Breast epithelium (tissue), 4 donors: Measurements from ENCODE around the gene OPCML. TPM values are rescaled to one million over a fixed set of nuclear protein-coding genes. Genes with fewer than 3 reads are reported as not detected.

Experiments used
- DNase-seq, 2 donors: peaks; one replicate each; pipeline ENCODE4 v3.0.0-alpha.2; 2019; ENCODE audit warnings: low spot score in 2 of 2
- H3K27ac ChIP-seq, 2 donors: fragments of 200-600 bp; sonication (generic) in 1 of 2; one replicate each; pipeline ENCODE4 v1.5.1; 2016 to 2019; ENCODE audit warnings: mild to moderate bottlenecking in 1 of 2
- H3K27me3 ChIP-seq, 2 donors: fragments of 200-600 bp; sonication (generic) in 1 of 2; one replicate each; pipeline versions ENCODE4 v1.5.1 to v1.6.0; 2017 to 2019; ENCODE audit warnings: control low read depth in 1 of 2, mild to moderate bottlenecking in 1 of 2
- H3K36me3 ChIP-seq: fragments of 200-600 bp; one replicate; pipeline ENCODE4 v1.5.1; 2019
- H3K4me1 ChIP-seq, 2 donors: fragments of 200-600 bp; sonication (generic); one replicate each; pipeline ENCODE4 v1.5.1; 2016 to 2019; ENCODE audit warnings: control low read depth in 1 of 2
- H3K4me3 ChIP-seq, 3 donors: fragments of 200-600 bp; sonication (generic); 1 replicate in 2 of 3; 2 replicates in 1 of 3; pipeline ENCODE4 v1.5.1; 2016 to 2019; ENCODE audit warnings: mild to moderate bottlenecking in 3 of 3, moderate library complexity in 2 of 3
- H3K9me3 ChIP-seq, 2 donors: fragments of 200-600 bp; sonication (generic) in 1 of 2; one replicate each; pipeline ENCODE4 v1.5.1; 2016 to 2019; ENCODE audit warnings: control low read depth in 1 of 2
- CTCF ChIP-seq, 3 donors: fragments of 450-650 bp; IDR thresholded peaks; one replicate each; pipeline ENCODE4 v1.5.1; 2016 to 2017; ENCODE audit warnings: antibody characterized with exemption in 3 of 3, mild to moderate bottlenecking in 3 of 3, moderate library complexity in 3 of 3
- POLR2A ChIP-seq: fragments of 450-650 bp; IDR thresholded peaks from one replicate; pipeline ENCODE4 v1.6.1; 2016; ENCODE audit warnings: antibody characterized with exemption, mild to moderate bottlenecking, moderate library complexity
- POLR2AphosphoS5 ChIP-seq, 3 donors: sonication (generic); formaldehyde crosslinking; IDR thresholded peaks; one replicate each; pipeline ENCODE4 v1.6.1; 2017; ENCODE audit warnings: antibody characterized with exemption in 3 of 3
- intact Hi-C: fragments of 100-400 bp; cut with DNase I; formaldehyde crosslinking; loops from one replicate; pipeline ENCODE4 v1.15.1; 2023; ENCODE audit warnings: low total_unique reads
- total RNA-seq, 3 donors: library from RNA; depleted of rRNA; stranded (reverse); fragments of >200 nt; gene quantifications; one replicate each; pipeline ENCODE4 v1.1.0, GENCODE V29; 2016

The OPCML gene
- total RNA-seq, 3 donors from 2014 or later, result not detected

- no peak for DNase-seq
Observed at GRCh38 chr11:132504501-132505041, 1027.7 kb downstream of the OPCML start.

GRCh38 chr11:132501356-132501755 is 1030.9 kb downstream of the OPCML start:
- H3K4me1 ChIP-seq, result no peaks in the 10 kb centered on the region
- intact Hi-C loops, result no loop called here
- DNase-seq, result no peak
- H3K4me3 ChIP-seq, result no peak overlapping the region
- H3K27ac ChIP-seq, result no peak overlapping the region
- no peaks in the 10 kb centered on the region for H3K36me3 ChIP-seq
- no peaks in the 10 kb centered on the region for H3K9me3 ChIP-seq
- H3K27me3 ChIP-seq, result no peaks in the 10 kb centered on the region
- TF ChIP-seq POLR2AphosphoS5 (IDR thresholded peaks at IDR 0.05) (no peak), POLR2A (no peak), CTCF (IDR thresholded peaks at IDR 0.05) (no peak)

More at GRCh38 chr11:132504501-132505041, 1027.7 kb downstream of the OPCML start:
- H3K9me3 ChIP-seq, result peaks cover 0 to 5% of the 10 kb centered on the region in 2 donors
- H3K4me1 ChIP-seq, result no peaks in the 10 kb centered on the region
- H3K4me3 ChIP-seq, result no peak overlapping the region
- H3K27me3 ChIP-seq, result no peaks in the 10 kb centered on the region
- H3K36me3 ChIP-seq, result no peaks in the 10 kb centered on the region
- intact Hi-C loops, result no loop called here
- H3K27ac ChIP-seq, result no peak overlapping the region
- TF ChIP-seq CTCF (IDR thresholded peaks at IDR 0.05) (no peak), POLR2AphosphoS5 (IDR thresholded peaks at IDR 0.05) (no peak), POLR2A (no peak)

DNA sequence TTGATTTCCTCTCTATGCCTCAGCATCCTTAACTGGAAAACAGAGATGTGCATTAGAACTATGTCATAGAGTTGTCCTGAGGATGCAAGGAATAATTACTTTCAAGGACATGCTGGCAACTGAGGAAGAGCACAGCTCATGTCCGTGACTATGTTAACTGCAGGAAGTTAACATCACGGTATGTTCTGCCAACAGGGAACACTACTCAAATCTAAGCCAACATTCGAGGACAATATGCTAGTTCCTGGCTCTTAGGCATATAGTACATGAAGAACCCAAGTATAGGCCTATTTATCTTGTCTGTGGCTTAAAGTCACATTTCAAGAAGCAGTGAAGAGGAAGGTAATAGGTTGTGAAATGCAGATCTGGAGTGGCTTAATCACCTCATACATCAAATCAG is 1032.6 kb downstream of the OPCML start:
- Histone ChIP-seq H3K27ac (no peak overlapping the region), H3K4me3 (no peak overlapping the region), H3K9me3 (no peaks in the 10 kb centered on the region), H3K36me3 (no peaks in the 10 kb centered on the region), H3K4me1 (no peaks in the 10 kb centered on the region), H3K27me3 (no peaks in the 10 kb centered on the region)
- no peak for DNase-seq
- intact Hi-C loops, result no loop called here
- TF ChIP-seq POLR2AphosphoS5 (IDR thresholded peaks at IDR 0.05) (no peak), CTCF (IDR thresholded peaks at IDR 0.05) (no peak), POLR2A (no peak)

DNA sequence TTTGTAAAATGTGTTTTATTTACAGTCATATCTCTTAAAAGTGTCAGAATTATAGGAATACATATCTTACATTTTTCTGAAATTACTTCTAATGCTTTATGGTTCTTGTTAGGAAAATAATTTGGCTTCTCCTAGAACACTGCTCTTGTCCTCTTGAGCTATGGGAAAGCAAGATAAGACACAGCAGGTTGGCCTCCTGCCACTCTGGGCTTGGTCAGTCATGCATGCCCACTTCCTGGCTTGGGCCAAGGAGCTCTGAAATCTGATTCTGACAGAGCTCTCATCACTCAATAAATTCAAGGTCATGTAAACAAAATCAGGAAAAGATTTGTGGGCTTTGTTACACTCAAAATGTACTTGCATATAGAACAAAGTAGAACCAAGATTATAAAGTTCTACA is 1036.0 kb downstream of the OPCML start:
- H3K36me3 ChIP-seq, result no peaks in the 10 kb centered on the region
- no peak overlapping the region for H3K4me3 ChIP-seq
- no peaks in the 10 kb centered on the region for H3K4me1 ChIP-seq
- DNase-seq, result no peak
- TF ChIP-seq CTCF (IDR thresholded peaks at IDR 0.05), result no peak
- no peak for TF ChIP-seq POLR2AphosphoS5 (IDR thresholded peaks at IDR 0.05)
- no peak overlapping the region for H3K27ac ChIP-seq
- no peaks in the 10 kb centered on the region for H3K27me3 ChIP-seq
- no peaks in the 10 kb centered on the region for H3K9me3 ChIP-seq
- intact Hi-C loops, result no loop called here

DNA sequence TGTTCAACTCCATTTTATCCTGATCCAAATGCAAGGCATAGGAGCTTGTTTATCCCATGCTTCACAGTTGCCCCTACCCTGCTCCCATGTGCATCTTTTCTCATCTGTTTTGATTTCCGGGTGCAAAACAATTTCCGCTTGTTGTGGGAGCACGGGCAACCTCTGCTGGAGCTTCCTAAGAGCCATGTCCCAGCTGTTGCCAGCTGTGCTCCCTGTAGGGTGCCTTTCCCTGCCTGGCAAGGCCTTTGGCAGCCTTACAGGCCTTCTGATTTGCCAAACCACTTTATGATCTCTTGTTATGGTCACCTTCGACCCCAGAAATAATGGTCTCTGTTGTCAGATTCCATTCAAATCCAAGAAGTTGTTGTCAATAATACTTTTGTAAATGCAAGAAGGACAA is 1038.5 kb downstream of the OPCML start:
- intact Hi-C loops, result no loop called here
- TF ChIP-seq POLR2AphosphoS5 (IDR thresholded peaks at IDR 0.05) (no peak), CTCF (IDR thresholded peaks at IDR 0.05) (no peak), POLR2A (no peak)
- no peak overlapping the region for H3K4me3 ChIP-seq
- no peak overlapping the region for H3K27ac ChIP-seq
- peaks cover 0 to 4% of the 10 kb centered on the region in 2 donors for H3K9me3 ChIP-seq
- H3K27me3 ChIP-seq, result no peaks in the 10 kb centered on the region
- no peaks in the 10 kb centered on the region for H3K4me1 ChIP-seq
- no peak for DNase-seq
- no peaks in the 10 kb centered on the region for H3K36me3 ChIP-seq
